K562 (cell line): Measurements from ENCODE around the gene CNTD1. TPM values are rescaled to one million over a fixed set of nuclear protein-coding genes. Genes with fewer than 3 reads are reported as not detected.

Experiments
- E2F3 ChIP-seq: fragments of 250-450 bp; sonication (Bioruptor Pico); IDR thresholded peaks from 2 replicates; pipeline ENCODE4 v1.4.0; 2020; ENCODE audit warnings: mild to moderate bottlenecking
- EGR1 ChIP-seq: fragments of 450-650 bp; conservative IDR thresholded peaks from 2 replicates; pipeline ENCODE4 v1.6.1; 2017; ENCODE audit warnings: mild to moderate bottlenecking
- JUNB ChIP-seq: fragments of 450-650 bp; formaldehyde crosslinking; conservative IDR thresholded peaks from 2 replicates; pipeline ENCODE4 v1.4.0; 2020; ENCODE audit warnings: mild to moderate bottlenecking
- MAZ ChIP-seq, 2 experiments: fragments of 450-650 bp in 1 of 2; sonication (generic) in 1 of 2; formaldehyde crosslinking; IDR thresholded peaks in 1 of 2; conservative IDR thresholded peaks in 1 of 2; 2 replicates each; pipeline versions ENCODE4 v1.4.0 to v1.5.0; 2020; ENCODE audit warnings: mild to moderate bottlenecking in 1 of 2, missing genetic modification reagents in 1 of 2
- RBM17 ChIP-seq: fragments of 200-400 bp; formaldehyde crosslinking; IDR thresholded peaks from 2 replicates; pipeline ENCODE4 v1.6.1; 2017; ENCODE audit warnings: low read depth, mild to moderate bottlenecking, low read length, borderline replicate concordance
- ZNF77 ChIP-seq: fragments of 250-450 bp; sonication (Bioruptor Pico); IDR thresholded peaks from 2 replicates; pipeline ENCODE4 v1.5.0; 2020
- polyA plus RNA-seq, 8 experiments: library from polyadenylated mRNA; depleted of rRNA in 4 of 8; stranded (reverse) in 5 of 8; unstranded in 3 of 8; fragments of >200 nt; fragmentation: Nextera tagmentation in 2 of 8; fragmentation: Illumina TruSeq in 1 of 8; extraction: Ambion mirVana in 2 of 8; extraction: Trizol in 1 of 8; gene quantifications; 2 replicates each; pipeline versions ENCODE4 v1.2.1 to v1.2.3, GENCODE V29; 2011 to 2014; ENCODE audit warnings: inconsistent platforms in 1 of 8, missing spikeins in 1 of 8
- total RNA-seq, 7 experiments: library from RNA; depleted of rRNA in 6 of 7; stranded (reverse); fragments of >200 nt in 6 of 7; fragmentation: Illumina TruSeq in 2 of 7; extraction: Trizol in 2 of 7; gene quantifications; 2 replicates each; pipeline versions ENCODE4 v1.2.1 to v1.2.3, GENCODE V29; 2011 to 2021; ENCODE audit warnings: low replicate concordance in 1 of 7
- TF ChIP-seq, protein P1 (sequence below): fragments of 450-650 bp; IDR thresholded peaks from 2 replicates; pipeline ENCODE4 v1.6.1; 2016; ENCODE audit warnings: mild to moderate bottlenecking, moderate library complexity
- TF ChIP-seq, protein P2 (sequence below): fragments of 250-450 bp; sonication (Bioruptor Pico); IDR thresholded peaks from 2 replicates; pipeline ENCODE4 v1.6.1; 2021; ENCODE audit warnings: mild to moderate bottlenecking
- TF ChIP-seq, protein P3 (sequence below): sonication (generic); formaldehyde crosslinking; IDR thresholded peaks from 2 replicates; pipeline ENCODE4 v1.8.1; 2023; ENCODE audit warnings: mild to moderate bottlenecking, missing genetic modification reagents
- TF ChIP-seq, protein P4 (sequence below): IDR thresholded peaks from 2 replicates; pipeline ENCODE4 v1.6.1; 2011; ENCODE audit not compliant: insufficient read length; ENCODE audit errors: extremely low read depth
- TF ChIP-seq, protein P5 (sequence below): fragments of 450-650 bp; IDR thresholded peaks from 2 replicates; pipeline ENCODE4 v1.6.1; 2016

CNTD1 gene
- total and polyA plus RNA-seq, 9 of the 15 experiments (the other 6 are each of a cell fraction or from before 2014, with no cell fraction given) = 0.12 to 0.86 (median 0.41) TPM; not detected in 1

DNA sequence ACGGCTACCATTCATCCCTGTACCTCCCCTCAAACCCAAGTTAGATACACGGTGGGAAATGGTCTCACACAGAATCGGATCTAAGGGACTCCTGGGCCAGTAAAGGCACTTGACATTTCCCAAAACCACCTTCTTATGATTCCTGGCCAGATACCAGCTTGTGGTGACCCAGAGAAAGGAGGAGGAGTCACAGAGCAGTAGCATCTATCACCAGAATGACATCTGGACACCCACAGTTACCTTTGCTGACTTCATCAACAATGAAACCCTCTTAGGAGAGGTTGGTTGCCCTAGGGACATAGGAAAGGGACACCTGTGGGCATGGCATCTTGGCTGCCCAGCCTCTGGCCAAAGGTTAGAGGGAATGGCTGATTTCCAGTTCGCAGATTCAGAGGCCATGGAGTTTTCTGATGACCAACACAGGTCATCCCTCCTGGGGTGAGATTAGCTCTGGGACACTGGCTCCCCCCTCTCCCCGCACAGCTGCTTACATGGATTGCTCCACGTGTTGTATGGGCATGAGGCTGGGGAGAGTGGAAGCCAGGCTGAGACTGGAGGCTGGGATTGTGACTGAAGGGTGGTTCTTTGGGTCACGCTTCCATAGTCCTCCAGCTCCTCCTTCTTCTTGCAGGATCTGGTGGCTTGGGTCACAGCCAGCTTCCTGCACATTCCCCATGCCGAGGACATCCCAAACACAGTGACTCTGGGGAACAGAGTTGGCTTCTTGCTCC, 51.0 kb downstream of the CNTD1 start (continued):
- TF ChIP-seq, protein P1, sequence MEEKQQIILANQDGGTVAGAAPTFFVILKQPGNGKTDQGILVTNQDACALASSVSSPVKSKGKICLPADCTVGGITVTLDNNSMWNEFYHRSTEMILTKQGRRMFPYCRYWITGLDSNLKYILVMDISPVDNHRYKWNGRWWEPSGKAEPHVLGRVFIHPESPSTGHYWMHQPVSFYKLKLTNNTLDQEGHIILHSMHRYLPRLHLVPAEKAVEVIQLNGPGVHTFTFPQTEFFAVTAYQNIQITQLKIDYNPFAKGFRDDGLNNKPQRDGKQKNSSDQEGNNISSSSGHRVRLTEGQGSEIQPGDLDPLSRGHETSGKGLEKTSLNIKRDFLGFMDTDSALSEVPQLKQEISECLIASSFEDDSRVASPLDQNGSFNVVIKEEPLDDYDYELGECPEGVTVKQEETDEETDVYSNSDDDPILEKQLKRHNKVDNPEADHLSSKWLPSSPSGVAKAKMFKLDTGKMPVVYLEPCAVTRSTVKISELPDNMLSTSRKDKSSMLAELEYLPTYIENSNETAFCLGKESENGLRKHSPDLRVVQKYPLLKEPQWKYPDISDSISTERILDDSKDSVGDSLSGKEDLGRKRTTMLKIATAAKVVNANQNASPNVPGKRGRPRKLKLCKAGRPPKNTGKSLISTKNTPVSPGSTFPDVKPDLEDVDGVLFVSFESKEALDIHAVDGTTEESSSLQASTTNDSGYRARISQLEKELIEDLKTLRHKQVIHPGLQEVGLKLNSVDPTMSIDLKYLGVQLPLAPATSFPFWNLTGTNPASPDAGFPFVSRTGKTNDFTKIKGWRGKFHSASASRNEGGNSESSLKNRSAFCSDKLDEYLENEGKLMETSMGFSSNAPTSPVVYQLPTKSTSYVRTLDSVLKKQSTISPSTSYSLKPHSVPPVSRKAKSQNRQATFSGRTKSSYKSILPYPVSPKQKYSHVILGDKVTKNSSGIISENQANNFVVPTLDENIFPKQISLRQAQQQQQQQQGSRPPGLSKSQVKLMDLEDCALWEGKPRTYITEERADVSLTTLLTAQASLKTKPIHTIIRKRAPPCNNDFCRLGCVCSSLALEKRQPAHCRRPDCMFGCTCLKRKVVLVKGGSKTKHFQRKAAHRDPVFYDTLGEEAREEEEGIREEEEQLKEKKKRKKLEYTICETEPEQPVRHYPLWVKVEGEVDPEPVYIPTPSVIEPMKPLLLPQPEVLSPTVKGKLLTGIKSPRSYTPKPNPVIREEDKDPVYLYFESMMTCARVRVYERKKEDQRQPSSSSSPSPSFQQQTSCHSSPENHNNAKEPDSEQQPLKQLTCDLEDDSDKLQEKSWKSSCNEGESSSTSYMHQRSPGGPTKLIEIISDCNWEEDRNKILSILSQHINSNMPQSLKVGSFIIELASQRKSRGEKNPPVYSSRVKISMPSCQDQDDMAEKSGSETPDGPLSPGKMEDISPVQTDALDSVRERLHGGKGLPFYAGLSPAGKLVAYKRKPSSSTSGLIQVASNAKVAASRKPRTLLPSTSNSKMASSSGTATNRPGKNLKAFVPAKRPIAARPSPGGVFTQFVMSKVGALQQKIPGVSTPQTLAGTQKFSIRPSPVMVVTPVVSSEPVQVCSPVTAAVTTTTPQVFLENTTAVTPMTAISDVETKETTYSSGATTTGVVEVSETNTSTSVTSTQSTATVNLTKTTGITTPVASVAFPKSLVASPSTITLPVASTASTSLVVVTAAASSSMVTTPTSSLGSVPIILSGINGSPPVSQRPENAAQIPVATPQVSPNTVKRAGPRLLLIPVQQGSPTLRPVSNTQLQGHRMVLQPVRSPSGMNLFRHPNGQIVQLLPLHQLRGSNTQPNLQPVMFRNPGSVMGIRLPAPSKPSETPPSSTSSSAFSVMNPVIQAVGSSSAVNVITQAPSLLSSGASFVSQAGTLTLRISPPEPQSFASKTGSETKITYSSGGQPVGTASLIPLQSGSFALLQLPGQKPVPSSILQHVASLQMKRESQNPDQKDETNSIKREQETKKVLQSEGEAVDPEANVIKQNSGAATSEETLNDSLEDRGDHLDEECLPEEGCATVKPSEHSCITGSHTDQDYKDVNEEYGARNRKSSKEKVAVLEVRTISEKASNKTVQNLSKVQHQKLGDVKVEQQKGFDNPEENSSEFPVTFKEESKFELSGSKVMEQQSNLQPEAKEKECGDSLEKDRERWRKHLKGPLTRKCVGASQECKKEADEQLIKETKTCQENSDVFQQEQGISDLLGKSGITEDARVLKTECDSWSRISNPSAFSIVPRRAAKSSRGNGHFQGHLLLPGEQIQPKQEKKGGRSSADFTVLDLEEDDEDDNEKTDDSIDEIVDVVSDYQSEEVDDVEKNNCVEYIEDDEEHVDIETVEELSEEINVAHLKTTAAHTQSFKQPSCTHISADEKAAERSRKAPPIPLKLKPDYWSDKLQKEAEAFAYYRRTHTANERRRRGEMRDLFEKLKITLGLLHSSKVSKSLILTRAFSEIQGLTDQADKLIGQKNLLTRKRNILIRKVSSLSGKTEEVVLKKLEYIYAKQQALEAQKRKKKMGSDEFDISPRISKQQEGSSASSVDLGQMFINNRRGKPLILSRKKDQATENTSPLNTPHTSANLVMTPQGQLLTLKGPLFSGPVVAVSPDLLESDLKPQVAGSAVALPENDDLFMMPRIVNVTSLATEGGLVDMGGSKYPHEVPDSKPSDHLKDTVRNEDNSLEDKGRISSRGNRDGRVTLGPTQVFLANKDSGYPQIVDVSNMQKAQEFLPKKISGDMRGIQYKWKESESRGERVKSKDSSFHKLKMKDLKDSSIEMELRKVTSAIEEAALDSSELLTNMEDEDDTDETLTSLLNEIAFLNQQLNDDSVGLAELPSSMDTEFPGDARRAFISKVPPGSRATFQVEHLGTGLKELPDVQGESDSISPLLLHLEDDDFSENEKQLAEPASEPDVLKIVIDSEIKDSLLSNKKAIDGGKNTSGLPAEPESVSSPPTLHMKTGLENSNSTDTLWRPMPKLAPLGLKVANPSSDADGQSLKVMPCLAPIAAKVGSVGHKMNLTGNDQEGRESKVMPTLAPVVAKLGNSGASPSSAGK = no peak
- TF ChIP-seq MAZ (CRISPR knock-in tag; conservative IDR thresholded peaks at IDR 0.05 in 1 of 2, IDR thresholded peaks at IDR 0.05 in 1 of 2) (no peak), JUNB (CRISPR knock-in tag) (no peak), EGR1 (no peak), RBM17 (no peak), E2F3 (CRISPR knock-in tag) (no peak), ZNF77 (CRISPR knock-in tag) (no peak)
- TF ChIP-seq, protein P2, sequence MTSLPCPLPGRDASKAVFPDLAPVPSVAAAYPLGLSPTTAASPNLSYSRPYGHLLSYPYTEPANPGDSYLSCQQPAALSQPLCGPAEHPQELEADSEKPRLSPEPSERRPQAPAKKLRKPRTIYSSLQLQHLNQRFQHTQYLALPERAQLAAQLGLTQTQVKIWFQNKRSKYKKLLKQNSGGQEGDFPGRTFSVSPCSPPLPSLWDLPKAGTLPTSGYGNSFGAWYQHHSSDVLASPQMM (CRISPR knock-in tag) = no peak
- TF ChIP-seq, protein P3, sequence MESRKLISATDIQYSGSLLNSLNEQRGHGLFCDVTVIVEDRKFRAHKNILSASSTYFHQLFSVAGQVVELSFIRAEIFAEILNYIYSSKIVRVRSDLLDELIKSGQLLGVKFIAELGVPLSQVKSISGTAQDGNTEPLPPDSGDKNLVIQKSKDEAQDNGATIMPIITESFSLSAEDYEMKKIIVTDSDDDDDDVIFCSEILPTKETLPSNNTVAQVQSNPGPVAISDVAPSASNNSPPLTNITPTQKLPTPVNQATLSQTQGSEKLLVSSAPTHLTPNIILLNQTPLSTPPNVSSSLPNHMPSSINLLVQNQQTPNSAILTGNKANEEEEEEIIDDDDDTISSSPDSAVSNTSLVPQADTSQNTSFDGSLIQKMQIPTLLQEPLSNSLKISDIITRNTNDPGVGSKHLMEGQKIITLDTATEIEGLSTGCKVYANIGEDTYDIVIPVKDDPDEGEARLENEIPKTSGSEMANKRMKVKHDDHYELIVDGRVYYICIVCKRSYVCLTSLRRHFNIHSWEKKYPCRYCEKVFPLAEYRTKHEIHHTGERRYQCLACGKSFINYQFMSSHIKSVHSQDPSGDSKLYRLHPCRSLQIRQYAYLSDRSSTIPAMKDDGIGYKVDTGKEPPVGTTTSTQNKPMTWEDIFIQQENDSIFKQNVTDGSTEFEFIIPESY (CRISPR knock-in tag) = no peak
- TF ChIP-seq, protein P4, sequence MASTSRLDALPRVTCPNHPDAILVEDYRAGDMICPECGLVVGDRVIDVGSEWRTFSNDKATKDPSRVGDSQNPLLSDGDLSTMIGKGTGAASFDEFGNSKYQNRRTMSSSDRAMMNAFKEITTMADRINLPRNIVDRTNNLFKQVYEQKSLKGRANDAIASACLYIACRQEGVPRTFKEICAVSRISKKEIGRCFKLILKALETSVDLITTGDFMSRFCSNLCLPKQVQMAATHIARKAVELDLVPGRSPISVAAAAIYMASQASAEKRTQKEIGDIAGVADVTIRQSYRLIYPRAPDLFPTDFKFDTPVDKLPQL = no peak
- TF ChIP-seq, protein P5, sequence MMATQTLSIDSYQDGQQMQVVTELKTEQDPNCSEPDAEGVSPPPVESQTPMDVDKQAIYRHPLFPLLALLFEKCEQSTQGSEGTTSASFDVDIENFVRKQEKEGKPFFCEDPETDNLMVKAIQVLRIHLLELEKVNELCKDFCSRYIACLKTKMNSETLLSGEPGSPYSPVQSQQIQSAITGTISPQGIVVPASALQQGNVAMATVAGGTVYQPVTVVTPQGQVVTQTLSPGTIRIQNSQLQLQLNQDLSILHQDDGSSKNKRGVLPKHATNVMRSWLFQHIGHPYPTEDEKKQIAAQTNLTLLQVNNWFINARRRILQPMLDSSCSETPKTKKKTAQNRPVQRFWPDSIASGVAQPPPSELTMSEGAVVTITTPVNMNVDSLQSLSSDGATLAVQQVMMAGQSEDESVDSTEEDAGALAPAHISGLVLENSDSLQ = peak; percentile 70
